Measurements from ENCODE around the gene PTPRK. TPM values are rescaled to one million over a fixed set of nuclear protein-coding genes. Genes with fewer than 3 reads are reported as not detected.

PTPRK gene
- total and polyA plus RNA-seq, 2 experiments from 2014 or later: 26.9 to 56.4 TPM

- TF ChIP-seq ETS1 (IDR thresholded peaks at IDR 0.05) (no peak), CTCF (conservative IDR thresholded peaks at IDR 0.05; ENCODE audit: low read depth in 2 of 2) (no peak), STAT1 (IDR thresholded peaks at IDR 0.05; ENCODE audit: unreplicated experiment) (no peak), JUNB (IDR thresholded peaks at IDR 0.05; ENCODE audit: unreplicated experiment) (no peak), POLR2AphosphoS5 (IDR thresholded peaks at IDR 0.05; ENCODE audit: low read depth) (no peak), ZNF114 (CRISPR knock-in tag; IDR thresholded peaks at IDR 0.05) (no peak), EZH2phosphoT487 (IDR thresholded peaks at IDR 0.05; ENCODE audit: unreplicated experiment) (no peak)
These were observed 105.0 kb downstream of the PTPRK start (continued) for GRCh38 chr6:128415387-128415786.

- no peak for DNase-seq (ENCODE audit: low spot score)
- H3F3A ChIP-seq (replicated peaks; ENCODE audit: low read depth): no peaks in the 10 kb centered on the region
These were observed 105.5 kb downstream of the PTPRK start for GRCh38 chr6:128414943-128415342.

More at GRCh38 chr6:128414943-128415342, 105.5 kb downstream of the PTPRK start:
- TF ChIP-seq JUNB (IDR thresholded peaks at IDR 0.05; ENCODE audit: unreplicated experiment) (no peak), POLR2AphosphoS5 (IDR thresholded peaks at IDR 0.05; ENCODE audit: low read depth) (no peak), CTCF (conservative IDR thresholded peaks at IDR 0.05; ENCODE audit: low read depth in 2 of 2) (no peak)
- H3K9me2 ChIP-seq (ENCODE audit: insufficient read depth): no peaks in the 10 kb centered on the region
- H3K9me3 Mint-ChIP-seq: no peaks in the 10 kb centered on the region
- H3K27ac ChIP-seq (ENCODE audit: low read depth): no peak overlapping the region
- no peak overlapping the region for H3K27ac Mint-ChIP-seq
- no peak overlapping the region for H3K4me3 ChIP-seq
- H3K4me1 ChIP-seq (ENCODE audit: insufficient read depth): no peaks in the 10 kb centered on the region; the same call in 1 of the 2 replicates
- H3K79me2 ChIP-seq (replicated peaks; ENCODE audit: insufficient read depth): peaks cover 48% of the 10 kb centered on the region
- H3K27me3 ChIP-seq (ENCODE audit: insufficient read depth): no peaks in the 10 kb centered on the region
- peaks cover 2% of the 10 kb centered on the region; the same call in 2 of the 3 replicates for H3K36me3 Mint-ChIP-seq (ENCODE audit: low read depth)
- H4K20me1 ChIP-seq (replicated peaks; ENCODE audit: insufficient read depth): 0 out of 2 replicates have a peak, but pooled peaks cover 6% of the 10 kb centered on the region
- H3K4me1 Mint-ChIP-seq: peaks cover 3% of the 10 kb centered on the region
- no peak overlapping the region for H2AFZ ChIP-seq
- no peaks in the 10 kb centered on the region for H3K36me3 ChIP-seq (ENCODE audit: insufficient read depth)
- ATAC-seq: no peak
- H3K27me3 Mint-ChIP-seq (ENCODE audit: insufficient read depth, low read depth, poor library complexity): no peaks in the 10 kb centered on the region
- no peak overlapping the region for H3K4me3 Mint-ChIP-seq
- H3K4me2 ChIP-seq: no peak overlapping the region
